ENCODE results near the gene PNPLA1.
A peak's percentile ranks its signal among the peaks of the same experiment; 100 is the strongest.

The PNPLA1 gene

DNA sequence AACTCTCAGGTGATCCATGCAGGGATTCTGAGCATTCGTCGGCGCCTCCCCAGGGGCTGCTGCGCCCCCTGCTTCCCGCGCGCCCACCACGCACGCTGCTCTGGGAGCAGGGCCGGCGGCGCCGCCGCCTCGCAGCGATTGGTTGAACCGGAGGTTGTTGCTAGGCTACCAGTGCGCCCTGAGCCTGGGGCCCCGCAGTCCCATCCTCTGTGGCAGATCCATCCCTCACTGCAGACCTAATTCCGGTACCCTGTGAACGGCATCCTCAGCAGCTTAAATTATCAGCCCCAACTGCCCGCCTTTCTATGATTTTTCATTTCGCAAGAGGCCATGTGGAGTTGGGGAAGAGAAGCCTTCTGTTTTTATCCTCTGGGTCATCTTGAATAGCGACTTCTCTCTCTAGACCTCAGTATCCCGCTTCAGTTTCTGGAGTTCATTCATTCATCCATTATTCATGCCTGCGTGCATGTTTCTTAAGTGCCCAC is 15.4 kb downstream of the PNPLA1 start:
- DNase-seq (ENCODE audit: low read depth, low spot score): no peak

- DNase-seq (ENCODE audit: low read depth, low spot score): no peak
Measured at GRCh38 chr6:36285797-36286196, 15.9 kb downstream of the PNPLA1 start.

DNA sequence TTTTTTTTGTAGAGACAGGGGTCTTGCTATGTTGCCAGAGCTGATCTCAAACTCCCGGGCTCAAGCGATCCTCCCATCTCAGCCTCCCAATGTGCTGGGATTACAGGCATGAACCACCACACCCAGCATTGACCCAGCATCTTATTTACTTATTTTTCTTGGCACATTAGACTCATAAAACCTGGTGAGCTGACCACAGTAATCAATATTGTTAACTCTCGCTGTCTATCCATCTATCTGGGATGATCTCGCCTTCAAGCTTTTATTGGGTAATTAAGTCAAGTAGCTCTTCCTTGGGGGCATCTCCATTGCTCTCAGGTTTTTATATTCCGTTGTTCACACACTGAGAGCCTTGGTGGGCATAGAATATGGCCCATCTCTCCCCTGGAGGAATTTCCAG is 17.0 kb downstream of the PNPLA1 start:
- DNase-seq (ENCODE audit: low read depth, low spot score): no peak

- DNase-seq (ENCODE audit: low read depth, low spot score): no peak
Measured at GRCh38 chr6:36289281-36289878, 19.5 kb downstream of the PNPLA1 start.

DNA sequence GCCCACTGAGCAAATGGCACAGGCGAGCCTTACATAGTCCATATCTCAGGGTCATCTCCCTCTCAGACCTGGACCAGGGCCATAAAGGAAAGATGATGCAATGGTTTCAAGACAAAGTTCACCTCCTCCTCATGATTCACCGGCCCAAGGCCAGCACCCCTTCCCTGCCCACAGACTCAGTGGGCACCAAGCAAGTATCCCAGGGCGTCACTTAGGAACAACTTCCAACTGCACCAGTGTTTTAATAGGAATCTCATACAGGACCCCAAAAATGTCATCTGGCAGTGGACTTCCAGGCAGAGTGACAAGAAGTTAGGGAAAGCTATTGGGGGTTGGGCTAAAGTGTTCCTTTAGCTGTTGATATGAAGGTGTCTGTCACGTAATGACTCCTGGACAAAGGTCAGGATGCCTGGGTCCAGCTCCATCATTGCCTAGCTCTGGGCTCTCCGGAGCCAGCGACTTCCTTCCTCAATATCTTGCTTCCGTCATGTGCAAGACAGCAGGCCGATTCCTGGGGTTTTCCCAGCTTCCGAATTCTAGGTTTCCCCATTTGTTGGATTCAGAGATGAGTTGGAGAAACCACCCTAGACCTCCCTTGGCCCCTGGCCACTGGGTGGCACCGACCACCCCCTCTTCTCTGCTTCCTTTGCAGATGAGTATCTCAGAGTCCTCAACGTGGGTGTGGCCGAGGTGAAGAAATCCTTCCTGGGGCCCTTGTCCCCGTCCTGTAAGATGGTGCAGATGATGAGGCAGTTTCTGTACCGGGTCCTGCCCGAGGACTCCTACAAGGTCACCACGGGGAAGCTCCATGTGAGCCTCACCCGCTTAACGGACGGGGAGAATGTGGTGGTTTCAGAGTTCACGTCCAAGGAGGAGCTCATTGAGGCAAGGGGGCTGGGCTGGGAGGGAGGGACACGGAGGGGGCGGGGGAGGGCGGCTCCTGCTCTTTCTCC is 21.1 kb downstream of the PNPLA1 start:
- no peak for DNase-seq (ENCODE audit: low read depth, low spot score)

DNA sequence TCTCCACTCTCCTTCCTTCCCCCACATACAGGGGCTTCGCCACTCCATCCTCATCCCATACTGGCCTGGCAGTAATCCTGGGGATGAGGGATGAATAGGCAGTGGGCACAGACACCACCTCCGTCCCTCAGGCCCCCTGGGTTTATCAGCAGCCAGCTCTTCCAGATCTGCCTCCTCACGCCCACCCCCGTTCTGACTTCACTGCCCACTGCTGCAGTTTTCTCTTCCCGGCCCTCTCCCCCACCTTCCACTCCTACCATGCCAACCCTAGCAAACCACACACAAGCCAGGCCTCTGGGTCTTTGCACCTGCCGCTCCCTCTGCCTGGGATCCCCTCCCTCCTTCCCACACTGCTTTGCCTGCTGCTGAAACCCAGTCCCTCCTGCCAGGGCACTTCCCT is 22.3 kb downstream of the PNPLA1 start:
- no peak for DNase-seq (ENCODE audit: low read depth, low spot score)

- no peak for DNase-seq (ENCODE audit: low read depth, low spot score)
Measured at GRCh38 chr6:36296240-36296639, 26.4 kb downstream of the PNPLA1 start.

DNA sequence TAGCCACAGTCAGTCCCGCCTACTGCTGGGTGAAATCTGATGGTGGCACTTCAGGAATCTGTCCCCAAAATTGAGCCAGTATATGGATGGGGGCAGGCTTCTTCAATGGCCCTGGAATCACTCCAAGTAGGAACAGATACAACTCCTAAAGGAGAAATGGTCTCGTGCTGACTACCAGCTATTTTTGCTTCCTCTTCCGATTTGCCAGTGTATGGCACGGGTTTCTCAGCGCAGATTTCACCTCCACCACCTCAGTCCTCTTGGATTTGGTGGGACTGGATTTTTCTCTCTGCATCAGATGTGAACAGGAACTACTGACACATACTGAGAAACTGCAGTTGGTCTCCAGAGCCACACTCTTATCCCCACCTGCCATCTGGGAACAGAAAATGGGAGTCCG is 27.2 kb downstream of the PNPLA1 start:
- DNase-seq (ENCODE audit: low read depth, low spot score): no peak

- no peak for DNase-seq (ENCODE audit: low read depth, low spot score)
Measured at GRCh38 chr6:36297511-36297910, 27.7 kb downstream of the PNPLA1 start.

GRCh38 chr6:36298027-36298426 is 28.2 kb downstream of the PNPLA1 start:
- DNase-seq (ENCODE audit: low read depth, low spot score): no peak

DNA sequence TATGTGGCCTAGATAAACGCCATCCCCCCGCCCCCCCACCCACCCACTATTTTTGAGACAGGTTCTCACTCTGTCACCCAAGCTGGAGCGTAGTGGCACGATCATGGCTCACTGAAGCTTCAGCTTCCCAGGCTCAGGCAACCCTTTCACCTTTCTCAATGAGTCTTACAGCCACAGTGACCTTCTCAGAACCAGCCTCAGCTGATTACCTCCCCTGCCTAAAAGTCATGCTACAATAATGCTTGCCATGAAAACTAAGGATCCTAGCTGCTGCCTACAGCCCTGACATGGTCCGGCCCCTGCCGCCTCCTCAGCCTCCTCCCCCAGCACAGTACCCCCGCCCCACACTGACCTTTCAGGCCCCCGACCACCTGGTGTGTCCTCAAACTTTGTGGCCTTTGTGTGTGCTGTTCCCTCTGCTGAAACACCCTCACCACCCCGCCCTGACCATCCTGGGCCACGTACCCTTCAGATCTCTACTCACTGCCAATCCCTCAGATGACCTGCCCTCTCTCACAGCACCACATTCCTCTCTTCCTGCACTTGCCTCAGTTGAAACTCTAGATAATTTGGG is 31.3 kb downstream of the PNPLA1 start:
- DNase-seq (ENCODE audit: low read depth, low spot score): no peak

GRCh38 chr6:36301781-36302180 is 31.9 kb downstream of the PNPLA1 start:
- DNase-seq (ENCODE audit: low read depth, low spot score): no peak

DNA sequence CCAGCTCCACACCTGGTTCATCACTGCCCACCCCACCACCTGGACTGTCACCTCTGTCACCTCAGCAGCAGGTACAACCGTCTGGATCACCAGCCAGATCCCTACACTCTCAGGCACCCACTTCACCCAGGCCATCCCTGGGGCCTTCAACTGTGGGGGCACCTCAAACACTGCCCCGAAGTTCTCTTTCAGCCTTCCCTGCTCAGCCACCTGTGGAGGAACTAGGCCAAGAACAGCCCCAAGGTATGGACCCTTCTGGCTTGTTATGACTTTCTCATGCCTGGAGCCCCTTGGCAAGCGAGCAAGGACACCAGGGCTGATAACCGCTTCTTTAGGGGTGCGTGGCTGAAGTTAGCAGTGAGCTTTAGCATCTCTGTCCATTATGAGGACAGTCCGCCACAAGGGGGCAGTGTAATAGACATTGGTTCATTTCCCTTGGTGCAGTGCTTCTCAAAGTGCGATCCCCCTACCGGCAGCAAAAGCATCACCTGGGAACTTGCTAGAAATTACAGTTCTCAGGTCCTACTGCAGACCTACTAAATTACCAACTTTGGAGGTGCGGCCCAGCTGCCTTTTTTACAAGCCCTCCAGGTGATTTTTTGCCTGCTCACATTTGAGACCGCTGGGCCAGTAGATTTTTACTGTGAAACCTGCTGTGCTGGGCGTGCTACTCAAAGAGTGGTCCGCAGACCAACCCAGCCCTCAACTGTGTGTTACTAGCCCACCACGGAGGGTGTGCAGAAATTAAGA is 32.5 kb downstream of the PNPLA1 start:
- peak; percentile 89 for DNase-seq (ENCODE audit: low read depth, low spot score)

GRCh38 chr6:36305885-36306284 is 36.0 kb downstream of the PNPLA1 start:
- DNase-seq (ENCODE audit: low read depth, low spot score): no peak

DNA sequence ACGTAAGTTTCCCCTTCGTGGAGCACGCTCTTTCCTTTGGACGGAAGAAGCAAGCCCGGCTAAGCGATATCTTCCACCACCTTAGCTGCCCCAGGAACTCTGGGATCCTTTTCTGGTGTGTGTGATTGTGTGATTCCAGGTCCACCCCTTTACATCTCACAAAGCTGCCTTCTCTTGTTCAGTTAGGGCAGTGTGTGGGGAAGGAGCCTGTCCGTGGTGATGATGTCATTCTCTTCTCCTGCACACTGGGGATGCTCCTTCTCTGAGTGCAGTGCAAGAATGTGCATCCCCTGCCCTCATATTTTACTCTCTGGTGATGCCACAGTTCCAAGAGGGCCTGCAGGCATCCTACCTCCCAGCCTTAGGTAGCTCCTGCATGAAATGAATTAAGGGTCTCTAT is 36.5 kb downstream of the PNPLA1 start:
- DNase-seq (ENCODE audit: low read depth, low spot score): no peak

DNA sequence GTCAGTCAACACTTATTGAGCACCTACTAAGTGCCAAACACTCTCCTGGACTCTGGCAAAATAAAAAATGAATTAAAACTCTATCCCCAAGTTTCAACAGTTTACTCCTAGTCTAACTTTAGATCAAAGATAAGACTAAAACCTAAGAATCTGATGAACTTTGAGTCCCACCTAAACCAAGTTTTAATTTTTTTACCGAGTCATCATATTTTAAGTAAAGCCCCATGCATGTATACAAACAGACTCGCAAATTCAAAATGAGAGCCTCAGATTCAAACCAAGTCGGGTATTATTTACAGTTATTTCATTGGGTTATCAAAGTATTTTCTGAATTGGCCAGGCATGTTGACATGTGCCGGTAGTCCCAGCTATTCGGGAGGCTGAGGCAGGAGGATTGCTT is 38.7 kb downstream of the PNPLA1 start:
- no peak for DNase-seq (ENCODE audit: low read depth, low spot score)

DNA sequence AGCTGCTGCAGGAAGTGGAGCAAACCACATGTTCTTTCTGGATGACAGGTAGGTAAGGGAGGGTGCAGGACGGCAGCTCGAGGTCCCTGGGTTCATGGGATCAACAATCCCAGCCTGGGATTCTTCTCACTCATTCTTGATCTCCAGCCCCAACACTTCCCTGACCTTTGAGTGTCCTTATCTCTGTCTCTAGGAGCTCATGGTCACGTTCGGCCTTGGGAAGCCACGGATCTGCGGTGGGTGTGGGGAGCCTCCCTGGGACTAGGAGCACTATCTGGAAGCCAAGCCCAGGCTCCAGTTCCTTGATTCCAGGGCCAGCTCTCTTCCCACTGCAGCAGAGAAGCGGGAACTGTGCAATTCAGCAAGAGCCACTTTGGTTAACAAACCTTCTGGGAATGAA is 39.3 kb downstream of the PNPLA1 start:
- DNase-seq (ENCODE audit: low read depth, low spot score): no peak

DNA sequence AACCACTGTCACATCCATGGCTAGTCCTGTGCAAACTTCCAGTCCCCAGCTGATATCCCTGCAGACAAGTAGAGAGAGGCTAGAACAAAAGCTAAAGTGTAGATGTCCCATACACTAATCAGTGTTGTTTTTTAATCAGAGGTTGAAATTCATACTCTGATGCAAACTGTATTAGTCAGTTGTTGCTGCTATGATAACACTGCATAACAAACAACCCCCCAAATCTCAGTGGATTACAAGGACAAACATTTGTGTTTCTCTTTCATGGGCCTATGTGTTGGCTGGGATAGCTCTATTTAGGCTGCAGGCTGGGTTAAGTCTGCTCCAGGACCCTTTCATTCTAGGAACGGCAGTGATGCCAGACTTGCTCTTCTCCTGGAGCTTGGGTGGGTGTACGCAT is 40.0 kb downstream of the PNPLA1 start:
- DNase-seq (ENCODE audit: low read depth, low spot score): no peak

GRCh38 chr6:36312854-36313648 is 43.2 kb downstream of the PNPLA1 start:
- no peak for DNase-seq (ENCODE audit: low read depth, low spot score)

GRCh38 chr6:36313649-36313936 is 43.7 kb downstream of the PNPLA1 start:
- no peak for DNase-seq (ENCODE audit: low read depth, low spot score)

Measured in iPS DF 19.7 (cell line).